ENCODE measurements around the gene NPHS2. TPM values are rescaled to one million over a fixed set of nuclear protein-coding genes. Genes with fewer than 3 reads are reported as not detected.
A peak's percentile ranks its signal among the peaks of the same experiment; 100 is the strongest.

Gene NPHS2
- total and polyA plus RNA-seq, 4 donors: not detected

DNA sequence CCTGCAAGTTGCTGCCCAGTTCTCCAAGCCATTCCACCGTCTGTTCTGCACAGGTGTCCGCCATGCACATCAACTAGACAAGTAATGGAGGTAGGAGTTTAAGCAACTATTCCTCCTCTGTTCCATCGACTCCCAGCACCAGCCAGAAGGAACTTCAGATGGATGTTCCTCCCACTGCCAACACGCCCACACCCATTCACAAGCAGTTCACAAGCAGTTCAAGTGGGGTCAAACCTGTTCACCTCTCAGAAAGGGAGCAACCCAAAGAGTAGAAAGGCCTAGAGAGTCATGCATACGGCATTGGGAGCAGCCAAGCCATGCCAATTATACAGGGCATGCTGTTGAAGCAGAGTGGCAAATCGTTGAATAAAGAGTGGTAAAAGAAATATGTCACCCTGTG, 11.6 kb upstream of the NPHS2 start:
- H3K27me3 ChIP-seq (ENCODE audit: control insufficient read depth in 3 of 3, insufficient read depth in 3 of 3, low read length in 2 of 3): peaks cover 0 to 19% (median 4%) of the 10 kb centered on the region in 3 donors
- no peaks in the 10 kb centered on the region for H3K36me3 ChIP-seq (ENCODE audit: control insufficient read depth in 4 of 4, insufficient read depth in 4 of 4, low read length in 4 of 4)
- H3K4me1 ChIP-seq (ENCODE audit: control insufficient read depth in 5 of 5, insufficient read depth in 5 of 5, low read length in 5 of 5): peaks cover 0 to 7% (median 2%) of the 10 kb centered on the region in 5 donors
- H3K4me3 ChIP-seq: no peak overlapping the region
- no peak for ATAC-seq (ENCODE audit: insufficient read depth, low FRiP score)
- peaks cover 0 to 25% (median 0%) of the 10 kb centered on the region in 4 donors for H3K9me3 ChIP-seq (ENCODE audit: control insufficient read depth in 4 of 4, insufficient read depth in 3 of 4, low read length in 3 of 4)
- DNase-seq: no peak
- 86 to 91% methylated on average over 6 of the region's 6 CpGs for WGBS, 2 donors
- TF ChIP-seq, protein P1, sequence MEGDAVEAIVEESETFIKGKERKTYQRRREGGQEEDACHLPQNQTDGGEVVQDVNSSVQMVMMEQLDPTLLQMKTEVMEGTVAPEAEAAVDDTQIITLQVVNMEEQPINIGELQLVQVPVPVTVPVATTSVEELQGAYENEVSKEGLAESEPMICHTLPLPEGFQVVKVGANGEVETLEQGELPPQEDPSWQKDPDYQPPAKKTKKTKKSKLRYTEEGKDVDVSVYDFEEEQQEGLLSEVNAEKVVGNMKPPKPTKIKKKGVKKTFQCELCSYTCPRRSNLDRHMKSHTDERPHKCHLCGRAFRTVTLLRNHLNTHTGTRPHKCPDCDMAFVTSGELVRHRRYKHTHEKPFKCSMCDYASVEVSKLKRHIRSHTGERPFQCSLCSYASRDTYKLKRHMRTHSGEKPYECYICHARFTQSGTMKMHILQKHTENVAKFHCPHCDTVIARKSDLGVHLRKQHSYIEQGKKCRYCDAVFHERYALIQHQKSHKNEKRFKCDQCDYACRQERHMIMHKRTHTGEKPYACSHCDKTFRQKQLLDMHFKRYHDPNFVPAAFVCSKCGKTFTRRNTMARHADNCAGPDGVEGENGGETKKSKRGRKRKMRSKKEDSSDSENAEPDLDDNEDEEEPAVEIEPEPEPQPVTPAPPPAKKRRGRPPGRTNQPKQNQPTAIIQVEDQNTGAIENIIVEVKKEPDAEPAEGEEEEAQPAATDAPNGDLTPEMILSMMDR (IDR thresholded peaks at IDR 0.05; ENCODE audit: control extremely low read depth, extremely low read depth): no peak
- no peak overlapping the region for H3K9ac ChIP-seq (ENCODE audit: insufficient read depth in 1 of 2, low read length in 2 of 2)
- H3K27ac ChIP-seq (ENCODE audit: low read depth in 1 of 2, low read length in 1 of 2): no peak overlapping the region

DNA sequence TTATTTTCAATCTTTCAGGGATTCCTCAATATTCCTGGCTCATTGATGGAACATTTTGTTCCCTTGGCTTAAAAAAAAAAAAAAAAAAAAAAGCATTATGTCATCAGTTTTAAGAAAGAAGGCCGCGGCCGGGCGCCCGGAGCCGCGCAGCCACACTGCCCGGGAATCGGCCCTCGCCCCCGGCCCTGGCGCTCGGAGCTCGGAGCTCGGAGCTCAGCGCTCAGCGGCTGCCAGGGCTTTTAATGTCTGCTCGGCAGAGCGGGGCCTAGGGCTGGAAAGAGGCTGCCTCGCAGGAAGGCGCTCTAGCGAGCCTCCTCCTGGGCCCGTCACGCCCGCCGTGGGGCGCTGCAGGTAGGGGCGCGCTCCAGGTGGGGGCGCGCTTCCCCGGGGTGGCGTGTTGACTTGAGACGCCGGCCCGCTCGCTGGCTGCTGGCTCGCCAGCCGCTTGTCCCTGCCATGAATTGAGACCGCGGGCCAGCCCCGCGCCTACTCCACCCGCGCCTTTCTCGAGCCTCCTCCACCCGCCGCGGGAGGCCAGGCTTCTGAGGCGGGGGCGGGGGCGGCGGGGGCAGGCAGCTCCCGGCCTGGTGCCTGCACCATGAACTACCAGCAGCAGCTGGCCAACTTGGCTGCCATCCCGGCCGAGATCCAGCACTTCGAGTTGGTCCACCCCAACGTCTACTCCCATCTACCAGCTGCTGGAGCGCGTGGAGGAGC, 10.5 kb upstream of the NPHS2 start:
- Histone ChIP-seq H3K36me3 (ENCODE audit: control insufficient read depth in 4 of 4, insufficient read depth in 4 of 4, low read length in 4 of 4) (no peaks in the 10 kb centered on the region), H3K27ac (ENCODE audit: low read depth in 1 of 2, low read length in 1 of 2) (peak overlapping the region in 1 of 2 donors; percentile 12), H3K9ac (ENCODE audit: insufficient read depth in 1 of 2, low read length in 2 of 2) (peak overlapping the region; percentile 25 to 63), H3K9me3 (ENCODE audit: control insufficient read depth in 4 of 4, insufficient read depth in 3 of 4, low read length in 3 of 4) (peaks cover 0 to 20% (median 0%) of the 10 kb centered on the region in 4 donors), H3K4me3 (no peak overlapping the region), H3K4me1 (ENCODE audit: control insufficient read depth in 5 of 5, insufficient read depth in 5 of 5, low read length in 5 of 5) (peaks cover 0 to 4% (median 2%) of the 10 kb centered on the region in 5 donors), H3K27me3 (ENCODE audit: control insufficient read depth in 3 of 3, insufficient read depth in 3 of 3, low read length in 2 of 3) (peaks cover 0 to 14% (median 2%) of the 10 kb centered on the region in 3 donors)
- peak; percentile 73 for ATAC-seq (ENCODE audit: insufficient read depth, low FRiP score)
- DNase-seq: peak; percentile 77 to 82 (median 81)
- 5 to 6% methylated on average over 56 to 60 of the region's 60 CpGs for WGBS, 2 donors
- TF ChIP-seq, protein P1 (IDR thresholded peaks at IDR 0.05; ENCODE audit: control extremely low read depth, extremely low read depth): no peak

DNA sequence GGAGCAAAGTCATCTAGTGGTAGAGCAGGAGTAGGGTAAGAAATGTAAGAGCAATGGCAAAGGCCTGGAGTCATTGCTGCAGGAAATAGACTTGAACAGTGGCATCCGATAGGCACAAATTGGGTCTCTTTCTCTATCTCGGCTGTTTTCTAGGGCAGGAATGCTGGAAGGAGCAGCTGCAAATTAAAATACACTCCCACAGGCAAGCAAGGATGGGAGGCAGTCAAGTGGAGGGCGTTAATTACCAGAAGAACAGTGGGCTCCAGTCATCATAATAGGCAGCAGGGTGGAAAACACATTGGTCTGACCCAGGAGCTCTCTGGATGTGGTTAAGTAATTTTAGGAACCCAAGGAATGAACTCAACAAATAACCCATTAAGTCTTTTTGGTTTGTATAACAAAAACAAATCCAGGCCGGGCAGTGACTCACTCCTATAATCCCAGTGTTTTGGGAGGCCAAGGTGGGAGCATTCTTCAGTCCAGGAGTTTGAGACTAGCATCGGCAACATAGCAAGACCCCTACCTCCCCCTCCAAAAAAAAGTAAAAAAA, 8.1 kb upstream of the NPHS2 start:
- ATAC-seq (ENCODE audit: insufficient read depth, low FRiP score): no peak
- WGBS, 2 donors: 83 to 95% methylated on average over 5 of the region's 5 CpGs
- Histone ChIP-seq H3K9ac (ENCODE audit: insufficient read depth in 1 of 2, low read length in 2 of 2) (no peak overlapping the region), H3K9me3 (ENCODE audit: control insufficient read depth in 4 of 4, insufficient read depth in 3 of 4, low read length in 3 of 4) (peaks cover 0 to 19% (median 0%) of the 10 kb centered on the region in 4 donors), H3K36me3 (ENCODE audit: control insufficient read depth in 4 of 4, insufficient read depth in 4 of 4, low read length in 4 of 4) (no peaks in the 10 kb centered on the region), H3K27me3 (ENCODE audit: control insufficient read depth in 3 of 3, insufficient read depth in 3 of 3, low read length in 2 of 3) (peaks cover 0 to 9% (median 7%) of the 10 kb centered on the region in 3 donors), H3K4me1 (ENCODE audit: control insufficient read depth in 5 of 5, insufficient read depth in 5 of 5, low read length in 5 of 5) (peaks cover 0 to 4% (median 2%) of the 10 kb centered on the region in 5 donors), H3K4me3 (no peak overlapping the region), H3K27ac (ENCODE audit: low read depth in 1 of 2, low read length in 1 of 2) (no peak overlapping the region)
- no peak for DNase-seq
- TF ChIP-seq, protein P1 (IDR thresholded peaks at IDR 0.05; ENCODE audit: control extremely low read depth, extremely low read depth): no peak
